PFSK-1 (cell line): ENCODE results near the gene FNDC10.

Experiments used
- FOXP2 ChIP-seq: optimal IDR thresholded peaks from 2 replicates; pipeline ENCODE3; 2011; ENCODE audit warnings: borderline replicate concordance, control low read depth, inconsistent platforms; ENCODE audit not compliant: insufficient read depth; ENCODE audit errors: extremely low read length, extremely low read depth
- POLR2AphosphoS5 ChIP-seq: IDR thresholded peaks from 2 replicates; pipeline ENCODE4 v1.6.1; 2012; ENCODE audit warnings: low read depth, mild to moderate bottlenecking, control low read depth, low read length, moderate library complexity
- REST ChIP-seq, 2 experiments: IDR thresholded peaks; 2 replicates each; pipeline versions ENCODE4 v1.6.1 to v1.8.0; 2011 to 2012; ENCODE audit warnings: low read depth in 2 of 2, low read length in 2 of 2, control low read depth in 1 of 2, inconsistent platforms in 1 of 2, mild to moderate bottlenecking in 1 of 2, moderate library complexity in 1 of 2; ENCODE audit not compliant: insufficient read depth in 1 of 2
- SIN3A ChIP-seq: IDR thresholded peaks from 2 replicates; pipeline ENCODE4 v1.6.1; 2012; ENCODE audit warnings: mild to moderate bottlenecking, low read length, moderate library complexity, borderline replicate concordance; ENCODE audit not compliant: insufficient read depth
- TAF1 ChIP-seq: IDR thresholded peaks from 2 replicates; pipeline ENCODE4 v1.6.1; 2012; ENCODE audit warnings: low read length, control low read depth, borderline replicate concordance; ENCODE audit not compliant: insufficient read depth

Gene FNDC10

GRCh38 chr1:1629430-1630190, 29.7 kb upstream of the FNDC10 start:
- TF ChIP-seq REST (IDR thresholded peaks at IDR 0.05; ENCODE audit: insufficient read depth in 1 of 2, low read depth in 2 of 2, low read length in 2 of 2) (no peak), POLR2AphosphoS5 (no peak), SIN3A (no peak), TAF1 (no peak), FOXP2 (no peak)

GRCh38 chr1:1628754-1629429, 29.0 kb upstream of the FNDC10 start:
- TF ChIP-seq SIN3A (no peak), TAF1 (no peak), POLR2AphosphoS5 (no peak), REST (IDR thresholded peaks at IDR 0.05; ENCODE audit: insufficient read depth in 1 of 2, low read depth in 2 of 2, low read length in 2 of 2) (no peak), FOXP2 (no peak)

- TF ChIP-seq TAF1 (no peak), POLR2AphosphoS5 (no peak), FOXP2 (no peak), REST (IDR thresholded peaks at IDR 0.05; ENCODE audit: insufficient read depth in 1 of 2, low read depth in 2 of 2, low read length in 2 of 2) (no peak), SIN3A (no peak)
These were observed 28.2 kb upstream of the FNDC10 start for GRCh38 chr1:1627829-1628753.

GRCh38 chr1:1627261-1627828, 27.4 kb upstream of the FNDC10 start:
- TF ChIP-seq REST (IDR thresholded peaks at IDR 0.05; ENCODE audit: insufficient read depth in 1 of 2, low read depth in 2 of 2, low read length in 2 of 2) = no peak
- no peak for TF ChIP-seq POLR2AphosphoS5
- no peak for TF ChIP-seq TAF1
- no peak for TF ChIP-seq FOXP2
- no peak for TF ChIP-seq SIN3A
